GM23248 (cell line): ENCODE data around the gene KLK5.

Experiments
- EZH2 ChIP-seq: fragments of 200-600 bp; sonication (generic); IDR thresholded peaks from 2 replicates; pipeline ENCODE4 v1.6.1; 2018; ENCODE audit warnings: antibody characterized with exemption, mild to moderate bottlenecking; ENCODE audit not compliant: insufficient read depth, poor library complexity, severe bottlenecking
- EZH2phosphoT487 ChIP-seq: fragments of 200-600 bp; sonication (generic); IDR thresholded peaks from 2 replicates; pipeline ENCODE4 v1.6.1; 2018; ENCODE audit warnings: antibody characterized with exemption, moderate library complexity, mild to moderate bottlenecking, low read depth; ENCODE audit not compliant: insufficient read depth

DNA sequence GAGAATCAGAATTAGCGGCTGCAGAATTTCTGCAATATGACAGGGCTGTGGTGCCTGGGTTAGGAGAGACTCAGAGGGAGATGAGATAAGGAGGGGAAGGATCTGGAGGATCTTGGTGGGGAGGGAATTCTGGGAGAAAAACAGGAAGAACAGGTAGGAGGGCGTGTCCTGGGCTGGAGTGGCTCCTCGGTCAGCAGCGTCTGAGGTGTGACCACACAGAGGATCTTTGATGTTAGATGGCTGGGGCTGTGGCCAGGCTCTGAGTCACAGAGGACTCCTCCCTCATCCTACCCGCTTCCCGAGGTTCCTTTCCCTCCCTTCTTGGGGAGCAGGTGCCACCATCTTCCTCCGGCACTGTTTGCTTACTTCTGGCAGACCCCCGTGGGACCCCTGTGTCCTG is 22.9 kb upstream of the KLK5 start:
- no peak for TF ChIP-seq EZH2
- TF ChIP-seq EZH2phosphoT487: no peak
